Tibial nerve (tissue), 4 donors: ENCODE data around the gene CDK18. TPM values are rescaled to one million over a fixed set of nuclear protein-coding genes. Genes with fewer than 3 reads are reported as not detected.

Experiments
- DNase-seq, 2 donors: peaks; one replicate each; pipeline ENCODE4 v3.0.0-alpha.2; 2019; ENCODE audit warnings: low spot score in 2 of 2
- H3K27ac ChIP-seq, 4 donors: fragments of 200-600 bp; sonication (generic) in 3 of 4; one replicate each; pipeline ENCODE4 v1.5.1; 2017 to 2019; ENCODE audit warnings: mild to moderate bottlenecking in 1 of 4
- H3K27me3 ChIP-seq, 2 donors: fragments of 200-600 bp; sonication (generic) in 1 of 2; one replicate each; pipeline versions ENCODE4 v1.5.1 to v1.6.0; 2017 to 2019
- H3K36me3 ChIP-seq, 3 donors: fragments of 200-600 bp; sonication (generic); one replicate each; pipeline ENCODE4 v1.5.1; 2018 to 2019
- H3K4me1 ChIP-seq, 4 donors: fragments of 200-600 bp; sonication (generic) in 3 of 4; one replicate each; pipeline ENCODE4 v1.5.1; 2017 to 2019
- H3K4me3 ChIP-seq, 4 donors: fragments of 200-600 bp; sonication (generic) in 3 of 4; one replicate each; pipeline ENCODE4 v1.5.1; 2017 to 2019; ENCODE audit warnings: mild to moderate bottlenecking in 1 of 4, moderate library complexity in 1 of 4
- H3K9me3 ChIP-seq, 4 donors: fragments of 200-600 bp; sonication (generic) in 3 of 4; one replicate each; pipeline ENCODE4 v1.5.1; 2017 to 2019
- CTCF ChIP-seq, 5 experiments: fragments of 200-600 bp in 3 of 5; fragments of 450-650 bp in 2 of 5; sonication (generic) in 3 of 5; IDR thresholded peaks; one replicate each; pipeline ENCODE4 v1.5.1; 2016 to 2019; ENCODE audit warnings: antibody characterized with exemption in 5 of 5, mild to moderate bottlenecking in 3 of 5, moderate library complexity in 2 of 5
- EP300 ChIP-seq, 2 donors: sonication (generic); formaldehyde crosslinking; IDR thresholded peaks; one replicate each; pipeline ENCODE4 v1.6.1; 2017; ENCODE audit warnings: antibody characterized with exemption in 2 of 2, mild to moderate bottlenecking in 1 of 2
- POLR2A ChIP-seq, 2 donors: fragments of 450-650 bp; IDR thresholded peaks; one replicate each; pipeline ENCODE4 v1.6.1; 2017; ENCODE audit warnings: antibody characterized with exemption in 2 of 2, mild to moderate bottlenecking in 2 of 2, moderate library complexity in 2 of 2
- WGBS, 2 donors: methylation state at CpG; one replicate each; pipeline ENCODE4 v1.1.5; 2018; 5-methylcytosine and 5-hydroxymethylcytosine counted together
- total RNA-seq, 4 donors: library from RNA; depleted of rRNA; stranded (reverse); fragments of >200 nt; gene quantifications; one replicate each; pipeline ENCODE4 v1.1.0, GENCODE V29; 2016

CDK18 gene
- total RNA-seq, 4 donors from 2014 or later: 5.1 to 14.1 (median 7.5) TPM

- no peaks in the 10 kb centered on the region for H3K9me3 ChIP-seq
- peak overlapping the region in 2 of 4 donors; percentile 22 to 32 for H3K4me3 ChIP-seq
Observed at GRCh38 chr1:205456868-205457745, 47.4 kb upstream of the CDK18 start.

GRCh38 chr1:205458777-205459566 lies 45.5 kb upstream of the CDK18 start:
- Histone ChIP-seq H3K27me3 (peaks cover 4 to 84% of the 10 kb centered on the region in 2 donors), H3K27ac (no peak overlapping the region), H3K9me3 (no peaks in the 10 kb centered on the region), H3K4me1 (peaks cover 0 to 26% (median 10%) of the 10 kb centered on the region in 4 donors), H3K4me3 (no peak overlapping the region), H3K36me3 (no peaks in the 10 kb centered on the region)
- no peak for DNase-seq
- 52 to 57% methylated on average over 6 of the region's 6 CpGs for WGBS, 2 donors
- no peak for TF ChIP-seq POLR2A (IDR thresholded peaks at IDR 0.05)
- no peak for TF ChIP-seq CTCF (IDR thresholded peaks at IDR 0.05)
- TF ChIP-seq EP300 (IDR thresholded peaks at IDR 0.05): no peak

More at GRCh38 chr1:205456868-205457745, 47.4 kb upstream of the CDK18 start:
- 0 to 3% methylated on average over 2 to 33 of the region's 74 CpGs for WGBS, 2 donors
- Histone ChIP-seq H3K4me1 (peaks cover 0 to 26% (median 10%) of the 10 kb centered on the region in 4 donors), H3K36me3 (no peaks in the 10 kb centered on the region), H3K27ac (no peak overlapping the region), H3K27me3 (peaks cover 4 to 86% of the 10 kb centered on the region in 2 donors)
- no peak for DNase-seq
- TF ChIP-seq CTCF (IDR thresholded peaks at IDR 0.05) (no peak), EP300 (IDR thresholded peaks at IDR 0.05) (no peak), POLR2A (IDR thresholded peaks at IDR 0.05) (no peak)

- Histone ChIP-seq H3K27ac (no peak overlapping the region), H3K27me3 (peaks cover 0 to 31% of the 10 kb centered on the region in 2 donors), H3K9me3 (no peaks in the 10 kb centered on the region), H3K4me1 (peaks cover 0 to 14% (median 0%) of the 10 kb centered on the region in 4 donors), H3K4me3 (no peak overlapping the region), H3K36me3 (no peaks in the 10 kb centered on the region)
- no peak for DNase-seq
- TF ChIP-seq EP300 (IDR thresholded peaks at IDR 0.05) (no peak), POLR2A (IDR thresholded peaks at IDR 0.05) (no peak), CTCF (IDR thresholded peaks at IDR 0.05) (no peak)
- 87 to 94% methylated on average over 2 of the region's 2 CpGs for WGBS, 2 donors
Observed at GRCh38 chr1:205465392-205465791, 39.1 kb upstream of the CDK18 start.

- no peaks in the 10 kb centered on the region for H3K9me3 ChIP-seq
- no peaks in the 10 kb centered on the region for H3K36me3 ChIP-seq
- no peak overlapping the region for H3K27ac ChIP-seq
- WGBS, 2 donors: 14 to 25% methylated on average over 7 of the region's 7 CpGs
- TF ChIP-seq EP300 (IDR thresholded peaks at IDR 0.05): no peak
- TF ChIP-seq POLR2A (IDR thresholded peaks at IDR 0.05): no peak
- no peak for DNase-seq
- H3K27me3 ChIP-seq: peaks cover 0 to 30% of the 10 kb centered on the region in 2 donors
- H3K4me1 ChIP-seq: peaks cover 0 to 14% (median 0%) of the 10 kb centered on the region in 4 donors
- no peak overlapping the region for H3K4me3 ChIP-seq
Observed at GRCh38 chr1:205466595-205467220, 37.8 kb upstream of the CDK18 start.

- peaks cover 0 to 8% (median 0%) of the 10 kb centered on the region in 4 donors for H3K9me3 ChIP-seq
- WGBS, 2 donors: 81% methylated on average over 6 of the region's 6 CpGs
- no peaks in the 10 kb centered on the region for H3K36me3 ChIP-seq
- no peak for TF ChIP-seq POLR2A (IDR thresholded peaks at IDR 0.05)
- TF ChIP-seq CTCF (IDR thresholded peaks at IDR 0.05): no peak
- no peak for TF ChIP-seq EP300 (IDR thresholded peaks at IDR 0.05)
- no peak overlapping the region for H3K4me3 ChIP-seq
- DNase-seq: no peak
- peaks cover 0 to 14% (median 0%) of the 10 kb centered on the region in 4 donors for H3K4me1 ChIP-seq
- H3K27ac ChIP-seq: no peak overlapping the region
- peaks cover 0 to 36% of the 10 kb centered on the region in 2 donors for H3K27me3 ChIP-seq
Observed at GRCh38 chr1:205470131-205470530, 34.3 kb upstream of the CDK18 start.
